ENCODE data around the gene SLC2A1.

SLC2A1 gene

DNA sequence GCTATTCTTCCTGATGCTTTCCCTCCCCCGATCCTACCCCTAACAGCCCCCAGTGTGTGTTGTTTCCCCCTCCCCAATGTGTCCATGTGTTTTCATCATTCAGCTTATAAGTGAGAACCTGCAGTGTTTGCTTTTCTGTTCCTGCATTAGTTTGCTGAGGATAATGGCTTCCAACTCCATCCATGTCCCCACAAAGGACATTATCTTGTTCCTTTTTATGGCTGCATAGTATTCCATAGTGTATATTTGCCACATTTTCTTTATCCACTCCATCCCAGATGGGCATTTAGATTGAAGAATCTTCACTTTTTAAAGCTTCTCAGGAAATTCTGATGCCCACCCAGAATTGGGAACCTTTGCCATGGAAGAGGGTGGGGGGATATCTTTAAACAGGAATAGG is 19.0 kb upstream of the SLC2A1 start:
- no peaks in the 10 kb centered on the region for H4K20me1 ChIP-seq (ENCODE audit: insufficient read depth, low read length)
- no peak overlapping the region for H3K4me2 ChIP-seq (ENCODE audit: low read length)
- no peaks in the 10 kb centered on the region for H3K36me3 ChIP-seq (replicated peaks; ENCODE audit: low read depth, low read length)
- no peak overlapping the region for H3K9ac ChIP-seq (ENCODE audit: low read length)
- no peaks in the 10 kb centered on the region for H3K9me3 ChIP-seq (ENCODE audit: insufficient read depth, low read length)
- no peaks in the 10 kb centered on the region for H3K79me2 ChIP-seq (ENCODE audit: low read length)
- H2AFZ ChIP-seq (ENCODE audit: low read depth, low read length): no peak overlapping the region
- no peaks in the 10 kb centered on the region for H3K27me3 ChIP-seq (ENCODE audit: low read depth, low read length)
- H3K4me3 ChIP-seq (ENCODE audit: low read length): no peak overlapping the region
- peaks cover 11% of the 10 kb centered on the region for H3K4me1 ChIP-seq (ENCODE audit: low read length)
- H3K27ac ChIP-seq (ENCODE audit: low read length): no peak overlapping the region
- no peak for TF ChIP-seq EZH2phosphoT487 (IDR thresholded peaks at IDR 0.05; ENCODE audit: low read depth)
- TF ChIP-seq, protein P1, sequence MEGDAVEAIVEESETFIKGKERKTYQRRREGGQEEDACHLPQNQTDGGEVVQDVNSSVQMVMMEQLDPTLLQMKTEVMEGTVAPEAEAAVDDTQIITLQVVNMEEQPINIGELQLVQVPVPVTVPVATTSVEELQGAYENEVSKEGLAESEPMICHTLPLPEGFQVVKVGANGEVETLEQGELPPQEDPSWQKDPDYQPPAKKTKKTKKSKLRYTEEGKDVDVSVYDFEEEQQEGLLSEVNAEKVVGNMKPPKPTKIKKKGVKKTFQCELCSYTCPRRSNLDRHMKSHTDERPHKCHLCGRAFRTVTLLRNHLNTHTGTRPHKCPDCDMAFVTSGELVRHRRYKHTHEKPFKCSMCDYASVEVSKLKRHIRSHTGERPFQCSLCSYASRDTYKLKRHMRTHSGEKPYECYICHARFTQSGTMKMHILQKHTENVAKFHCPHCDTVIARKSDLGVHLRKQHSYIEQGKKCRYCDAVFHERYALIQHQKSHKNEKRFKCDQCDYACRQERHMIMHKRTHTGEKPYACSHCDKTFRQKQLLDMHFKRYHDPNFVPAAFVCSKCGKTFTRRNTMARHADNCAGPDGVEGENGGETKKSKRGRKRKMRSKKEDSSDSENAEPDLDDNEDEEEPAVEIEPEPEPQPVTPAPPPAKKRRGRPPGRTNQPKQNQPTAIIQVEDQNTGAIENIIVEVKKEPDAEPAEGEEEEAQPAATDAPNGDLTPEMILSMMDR (IDR thresholded peaks at IDR 0.05; ENCODE audit: low read depth, low read length): no peak

DNA sequence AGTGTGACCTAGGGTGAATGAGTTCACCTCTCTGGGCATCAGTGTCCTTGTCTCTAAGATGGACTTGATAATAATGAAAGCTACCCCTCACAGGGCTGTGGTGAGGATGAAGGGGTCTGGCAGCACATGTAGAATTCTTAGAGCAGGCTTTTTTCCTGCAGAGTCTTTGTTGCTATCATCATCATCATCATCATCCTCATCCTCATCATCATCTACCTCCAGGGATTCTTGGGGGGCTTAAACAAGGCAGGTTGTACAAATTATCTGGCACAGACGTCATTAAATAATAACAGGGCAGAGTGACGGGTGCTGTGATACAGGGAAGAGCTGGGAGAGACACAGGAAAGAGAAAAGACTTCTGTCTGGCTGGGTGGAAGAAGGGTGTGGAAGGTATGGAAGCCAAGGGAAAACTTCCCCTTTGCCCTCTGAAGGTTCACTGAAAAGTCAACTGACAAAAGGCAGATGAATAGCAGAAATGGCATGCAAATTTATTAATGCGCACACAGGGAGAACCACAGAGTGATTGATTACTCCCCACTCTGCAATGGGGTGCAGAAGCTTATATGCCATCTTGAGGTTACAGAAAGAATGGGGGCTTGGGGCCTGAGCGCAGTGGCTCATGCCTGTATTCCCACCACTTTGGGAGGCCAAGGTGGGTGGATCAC is 17.0 kb upstream of the SLC2A1 start:
- H4K20me1 ChIP-seq (ENCODE audit: insufficient read depth, low read length): no peaks in the 10 kb centered on the region
- peaks cover 9% of the 10 kb centered on the region for H3K4me1 ChIP-seq (ENCODE audit: low read length)
- H3K9me3 ChIP-seq (ENCODE audit: insufficient read depth, low read length): no peaks in the 10 kb centered on the region
- TF ChIP-seq, protein P1 (IDR thresholded peaks at IDR 0.05; ENCODE audit: low read depth, low read length): no peak
- TF ChIP-seq EZH2phosphoT487 (IDR thresholded peaks at IDR 0.05; ENCODE audit: low read depth): no peak
- no peaks in the 10 kb centered on the region for H3K27me3 ChIP-seq (ENCODE audit: low read depth, low read length)
- H3K4me3 ChIP-seq (ENCODE audit: low read length): no peak overlapping the region
- no peak overlapping the region for H3K4me2 ChIP-seq (ENCODE audit: low read length)
- no peak overlapping the region for H3K9ac ChIP-seq (ENCODE audit: low read length)
- H3K79me2 ChIP-seq (ENCODE audit: low read length): no peaks in the 10 kb centered on the region
- no peak overlapping the region for H2AFZ ChIP-seq (ENCODE audit: low read depth, low read length)
- H3K27ac ChIP-seq (ENCODE audit: low read length): no peak overlapping the region
- H3K36me3 ChIP-seq (replicated peaks; ENCODE audit: low read depth, low read length): no peaks in the 10 kb centered on the region

DNA sequence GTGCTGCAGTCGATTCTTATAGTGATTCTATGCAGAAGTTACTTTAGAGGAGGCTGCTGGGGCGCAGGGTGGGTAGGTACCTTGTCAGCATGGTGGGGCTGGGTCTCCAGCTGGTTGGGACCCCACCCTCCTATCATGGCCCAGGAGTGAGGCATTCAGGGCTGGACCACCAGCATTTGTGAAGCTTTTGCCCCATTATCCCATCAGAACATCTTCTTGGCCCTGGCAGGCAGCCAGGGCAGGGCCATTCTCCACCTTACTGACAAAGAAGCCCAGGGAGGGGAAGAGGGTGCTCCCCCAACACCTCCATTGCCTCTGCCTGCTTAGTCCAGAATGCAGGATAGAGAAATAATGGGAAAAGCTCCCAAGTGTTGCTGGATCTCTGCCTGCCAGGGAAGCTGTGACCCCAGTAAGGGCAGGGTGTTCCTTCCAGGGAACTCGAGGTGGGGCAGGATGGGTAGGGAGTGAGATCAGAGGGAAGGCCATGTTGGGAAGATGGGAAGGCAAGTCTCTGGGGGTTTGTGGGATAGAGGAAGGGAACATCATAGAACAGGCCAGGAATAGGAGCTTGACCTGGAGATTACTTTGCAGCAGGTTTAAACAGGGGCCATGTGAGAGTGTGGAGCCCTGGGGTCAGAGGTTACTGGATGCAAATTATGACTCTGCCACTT is 16.2 kb upstream of the SLC2A1 start:
- H4K20me1 ChIP-seq (ENCODE audit: insufficient read depth, low read length): no peaks in the 10 kb centered on the region
- H2AFZ ChIP-seq (ENCODE audit: low read depth, low read length): no peak overlapping the region
- H3K9me3 ChIP-seq (ENCODE audit: insufficient read depth, low read length): no peaks in the 10 kb centered on the region
- no peaks in the 10 kb centered on the region for H3K79me2 ChIP-seq (ENCODE audit: low read length)
- H3K4me1 ChIP-seq (ENCODE audit: low read length): peaks cover 1% of the 10 kb centered on the region
- H3K27me3 ChIP-seq (ENCODE audit: low read depth, low read length): no peaks in the 10 kb centered on the region
- no peak overlapping the region for H3K4me3 ChIP-seq (ENCODE audit: low read length)
- no peak for TF ChIP-seq EZH2phosphoT487 (IDR thresholded peaks at IDR 0.05; ENCODE audit: low read depth)
- TF ChIP-seq, protein P1 (IDR thresholded peaks at IDR 0.05; ENCODE audit: low read depth, low read length): no peak
- no peak overlapping the region for H3K27ac ChIP-seq (ENCODE audit: low read length)
- H3K4me2 ChIP-seq (ENCODE audit: low read length): no peak overlapping the region
- H3K9ac ChIP-seq (ENCODE audit: low read length): no peak overlapping the region
- H3K36me3 ChIP-seq (replicated peaks; ENCODE audit: low read depth, low read length): no peaks in the 10 kb centered on the region

DNA sequence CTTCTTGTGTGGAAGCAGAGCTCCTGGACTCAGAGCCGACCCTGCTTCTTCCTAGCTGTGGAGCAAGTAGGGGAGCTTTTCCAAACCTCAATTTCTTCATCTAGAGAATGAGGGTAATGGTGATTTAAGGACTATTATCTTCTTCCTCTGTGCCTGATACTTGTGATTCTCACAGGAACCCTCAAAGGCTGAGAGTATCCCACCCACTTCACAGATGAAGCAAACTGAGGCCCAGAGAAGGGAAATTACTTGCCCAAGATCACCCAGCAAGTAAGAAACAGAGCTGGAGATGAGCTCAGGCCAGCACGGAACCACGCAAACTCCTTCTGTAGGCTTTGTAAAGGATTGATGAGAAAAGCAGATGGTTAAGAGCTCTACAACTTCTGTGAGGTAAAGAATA is 15.1 kb upstream of the SLC2A1 start:
- Histone ChIP-seq H3K9ac (ENCODE audit: low read length) (no peak overlapping the region), H3K4me1 (ENCODE audit: low read length) (no peaks in the 10 kb centered on the region), H4K20me1 (ENCODE audit: insufficient read depth, low read length) (no peaks in the 10 kb centered on the region), H3K4me2 (ENCODE audit: low read length) (no peak overlapping the region), H3K4me3 (ENCODE audit: low read length) (no peak overlapping the region), H2AFZ (ENCODE audit: low read depth, low read length) (no peak overlapping the region), H3K36me3 (replicated peaks; ENCODE audit: low read depth, low read length) (no peaks in the 10 kb centered on the region), H3K27me3 (ENCODE audit: low read depth, low read length) (no peaks in the 10 kb centered on the region), H3K79me2 (ENCODE audit: low read length) (no peaks in the 10 kb centered on the region), H3K9me3 (ENCODE audit: insufficient read depth, low read length) (no peaks in the 10 kb centered on the region), H3K27ac (ENCODE audit: low read length) (no peak overlapping the region)
- TF ChIP-seq EZH2phosphoT487 (IDR thresholded peaks at IDR 0.05; ENCODE audit: low read depth): no peak
- TF ChIP-seq, protein P1 (IDR thresholded peaks at IDR 0.05; ENCODE audit: low read depth, low read length): no peak

Measured in OCI-LY3 (cell line).